ENCODE results near the gene ZNF532.

ZNF532 gene

GRCh38 chr18:58842978-58843687 is 21.5 kb upstream of the ZNF532 start:
- Histone ChIP-seq H3K4me1 (ENCODE audit: insufficient read depth, insufficient read length) (peaks cover 5% of the 10 kb centered on the region), H3K9ac (ENCODE audit: insufficient read length, low read depth) (no peak overlapping the region), H3K4me3 (ENCODE audit: insufficient read length, low read depth) (no peak overlapping the region), H3K27me3 (ENCODE audit: insufficient read depth, insufficient read length) (no peaks in the 10 kb centered on the region), H3K9me3 (ENCODE audit: insufficient read depth, low read length) (no peaks in the 10 kb centered on the region), H3K36me3 (ENCODE audit: insufficient read depth, insufficient read length, low read length) (no peaks in the 10 kb centered on the region)
- TF ChIP-seq SUZ12 (IDR thresholded peaks at IDR 0.05; ENCODE audit: extremely low read depth, insufficient read depth, insufficient read length) (no peak), ZNF274 (IDR thresholded peaks at IDR 0.05; ENCODE audit: low read depth, low read length) (no peak), YY1 (IDR thresholded peaks at IDR 0.05; ENCODE audit: insufficient read depth, insufficient read length) (no peak)
- no peak for DNase-seq (ENCODE audit: low read depth, low spot score)

GRCh38 chr18:58843688-58844035 is 21.0 kb upstream of the ZNF532 start:
- no peak for DNase-seq (ENCODE audit: low read depth, low spot score)
- Histone ChIP-seq H3K9ac (ENCODE audit: insufficient read length, low read depth) (no peak overlapping the region), H3K9me3 (ENCODE audit: insufficient read depth, low read length) (no peaks in the 10 kb centered on the region), H3K36me3 (ENCODE audit: insufficient read depth, insufficient read length, low read length) (no peaks in the 10 kb centered on the region), H3K4me3 (ENCODE audit: insufficient read length, low read depth) (no peak overlapping the region), H3K27me3 (ENCODE audit: insufficient read depth, insufficient read length) (no peaks in the 10 kb centered on the region), H3K4me1 (ENCODE audit: insufficient read depth, insufficient read length) (peaks cover 4% of the 10 kb centered on the region)
- TF ChIP-seq SUZ12 (IDR thresholded peaks at IDR 0.05; ENCODE audit: extremely low read depth, insufficient read depth, insufficient read length) (no peak), ZNF274 (IDR thresholded peaks at IDR 0.05; ENCODE audit: low read depth, low read length) (no peak), YY1 (IDR thresholded peaks at IDR 0.05; ENCODE audit: insufficient read depth, insufficient read length) (no peak)

GRCh38 chr18:58844871-58845270 is 19.8 kb upstream of the ZNF532 start:
- Histone ChIP-seq H3K27me3 (ENCODE audit: insufficient read depth, insufficient read length) (no peaks in the 10 kb centered on the region), H3K4me3 (ENCODE audit: insufficient read length, low read depth) (no peak overlapping the region), H3K9me3 (ENCODE audit: insufficient read depth, low read length) (peaks cover 10% of the 10 kb centered on the region; the same call in 1 of the 2 replicates), H3K4me1 (ENCODE audit: insufficient read depth, insufficient read length) (peaks cover 4% of the 10 kb centered on the region), H3K36me3 (ENCODE audit: insufficient read depth, insufficient read length, low read length) (no peaks in the 10 kb centered on the region), H3K9ac (ENCODE audit: insufficient read length, low read depth) (no peak overlapping the region)
- DNase-seq (ENCODE audit: low read depth, low spot score) = no peak
- TF ChIP-seq SUZ12 (IDR thresholded peaks at IDR 0.05; ENCODE audit: extremely low read depth, insufficient read depth, insufficient read length) (no peak), YY1 (IDR thresholded peaks at IDR 0.05; ENCODE audit: insufficient read depth, insufficient read length) (no peak), ZNF274 (IDR thresholded peaks at IDR 0.05; ENCODE audit: low read depth, low read length) (no peak)

GRCh38 chr18:58845928-58846724 is 18.6 kb upstream of the ZNF532 start:
- no peak for DNase-seq (ENCODE audit: low read depth, low spot score)
- peaks cover 11% of the 10 kb centered on the region; the same call in 1 of the 2 replicates for H3K9me3 ChIP-seq (ENCODE audit: insufficient read depth, low read length)
- H3K9ac ChIP-seq (ENCODE audit: insufficient read length, low read depth) = no peak overlapping the region
- no peaks in the 10 kb centered on the region for H3K36me3 ChIP-seq (ENCODE audit: insufficient read depth, insufficient read length, low read length)
- no peak for TF ChIP-seq ZNF274 (IDR thresholded peaks at IDR 0.05; ENCODE audit: low read depth, low read length)
- no peak for TF ChIP-seq YY1 (IDR thresholded peaks at IDR 0.05; ENCODE audit: insufficient read depth, insufficient read length)
- no peak for TF ChIP-seq SUZ12 (IDR thresholded peaks at IDR 0.05; ENCODE audit: extremely low read depth, insufficient read depth, insufficient read length)
- H3K27me3 ChIP-seq (ENCODE audit: insufficient read depth, insufficient read length) = no peaks in the 10 kb centered on the region
- no peak overlapping the region for H3K4me3 ChIP-seq (ENCODE audit: insufficient read length, low read depth)
- peaks cover 4% of the 10 kb centered on the region for H3K4me1 ChIP-seq (ENCODE audit: insufficient read depth, insufficient read length)

- TF ChIP-seq YY1 (IDR thresholded peaks at IDR 0.05; ENCODE audit: insufficient read depth, insufficient read length) (no peak), ZNF274 (IDR thresholded peaks at IDR 0.05; ENCODE audit: low read depth, low read length) (no peak), SUZ12 (IDR thresholded peaks at IDR 0.05; ENCODE audit: extremely low read depth, insufficient read depth, insufficient read length) (no peak)
- Histone ChIP-seq H3K36me3 (ENCODE audit: insufficient read depth, insufficient read length, low read length) (no peaks in the 10 kb centered on the region), H3K9ac (ENCODE audit: insufficient read length, low read depth) (peak overlapping the region; percentile 58), H3K27me3 (ENCODE audit: insufficient read depth, insufficient read length) (no peaks in the 10 kb centered on the region), H3K9me3 (ENCODE audit: insufficient read depth, low read length) (peaks cover 11% of the 10 kb centered on the region; the same call in 1 of the 2 replicates), H3K4me1 (ENCODE audit: insufficient read depth, insufficient read length) (peaks cover 4% of the 10 kb centered on the region), H3K4me3 (ENCODE audit: insufficient read length, low read depth) (peak overlapping the region; percentile 12)
- DNase-seq (ENCODE audit: low read depth, low spot score) = peak; percentile 90
These were observed 17.1 kb upstream of the ZNF532 start for GRCh38 chr18:58847383-58848071.

- no peak for TF ChIP-seq SUZ12 (IDR thresholded peaks at IDR 0.05; ENCODE audit: extremely low read depth, insufficient read depth, insufficient read length)
- TF ChIP-seq YY1 (IDR thresholded peaks at IDR 0.05; ENCODE audit: insufficient read depth, insufficient read length) = no peak
- TF ChIP-seq ZNF274 (IDR thresholded peaks at IDR 0.05; ENCODE audit: low read depth, low read length) = no peak
- Histone ChIP-seq H3K36me3 (ENCODE audit: insufficient read depth, insufficient read length, low read length) (no peaks in the 10 kb centered on the region), H3K27me3 (ENCODE audit: insufficient read depth, insufficient read length) (no peaks in the 10 kb centered on the region), H3K9me3 (ENCODE audit: insufficient read depth, low read length) (peaks cover 11% of the 10 kb centered on the region; the same call in 1 of the 2 replicates), H3K4me3 (ENCODE audit: insufficient read length, low read depth) (no peak overlapping the region), H3K9ac (ENCODE audit: insufficient read length, low read depth) (peak overlapping the region; percentile 6), H3K4me1 (ENCODE audit: insufficient read depth, insufficient read length) (peaks cover 4% of the 10 kb centered on the region)
- no peak for DNase-seq (ENCODE audit: low read depth, low spot score)
These were observed 16.0 kb upstream of the ZNF532 start for GRCh38 chr18:58848685-58849084.

Data from NT2/D1 (cell line).